AG09309 (cell line): ENCODE results near the gene COL23A1.
"Not testable (repeated sequence)": the region's sequence is repeated elsewhere in the genome, so short reads cannot be mapped to it uniquely, and the experiment has no call there.

Experiments used
- DNase-seq: peaks from one replicate; pipeline ENCODE4 v3.0.0-alpha.2; 2010; ENCODE audit warnings: low read depth
- H3K4me3 ChIP-seq: 2 replicates; pipeline ENCODE4 v1.5.1; 2011; ENCODE audit warnings: mild to moderate bottlenecking, low read depth, low read length, moderate library complexity; ENCODE audit not compliant: control insufficient read depth
- TF ChIP-seq, protein P1 (sequence below): IDR thresholded peaks from 2 replicates; pipeline ENCODE4 v1.5.1; 2011; ENCODE audit warnings: mild to moderate bottlenecking, low read depth, low read length, inconsistent platforms; ENCODE audit not compliant: insufficient read depth, control insufficient read depth; ENCODE audit errors: missing control alignments

Gene COL23A1

DNA sequence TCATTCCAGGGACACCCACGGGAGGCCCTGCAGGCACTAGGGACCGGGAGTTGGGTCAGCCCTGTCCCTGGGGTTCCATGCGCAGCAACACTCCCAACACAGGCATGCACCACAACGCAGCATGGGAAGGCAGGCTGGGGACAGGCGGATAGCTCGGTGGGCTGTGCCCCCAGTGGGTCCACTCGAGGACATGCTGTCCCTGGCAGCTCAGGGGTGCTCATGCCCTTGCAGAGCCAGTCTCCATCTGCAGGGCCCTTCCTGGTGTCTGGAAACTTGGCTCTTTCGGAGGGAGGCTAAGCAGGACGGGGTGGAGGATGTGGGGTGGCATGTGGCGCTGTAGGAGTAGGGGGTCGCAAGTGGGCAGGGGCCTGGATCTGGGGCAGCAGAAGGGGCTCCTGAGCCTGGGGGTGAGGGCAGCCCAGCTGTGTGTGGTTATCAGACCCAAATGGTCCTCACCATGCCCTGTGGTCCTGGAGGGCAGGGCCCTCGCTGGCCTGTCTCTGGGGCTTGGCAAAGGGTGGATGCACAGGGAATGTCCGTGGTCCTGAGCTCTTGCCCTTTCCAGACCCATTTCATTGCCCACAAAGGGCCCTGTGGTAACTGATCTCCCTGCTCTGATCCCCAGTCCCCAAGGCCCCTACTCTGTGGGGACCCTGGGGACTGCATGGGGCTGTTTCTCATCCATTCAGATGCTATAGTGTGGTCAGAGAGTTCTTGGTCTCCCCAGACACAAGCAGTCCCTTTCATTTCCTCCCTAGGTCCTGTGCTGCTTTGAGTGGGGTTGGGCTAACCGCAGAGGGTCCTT lies 267.3 kb downstream of the COL23A1 start:
- TF ChIP-seq, protein P1, sequence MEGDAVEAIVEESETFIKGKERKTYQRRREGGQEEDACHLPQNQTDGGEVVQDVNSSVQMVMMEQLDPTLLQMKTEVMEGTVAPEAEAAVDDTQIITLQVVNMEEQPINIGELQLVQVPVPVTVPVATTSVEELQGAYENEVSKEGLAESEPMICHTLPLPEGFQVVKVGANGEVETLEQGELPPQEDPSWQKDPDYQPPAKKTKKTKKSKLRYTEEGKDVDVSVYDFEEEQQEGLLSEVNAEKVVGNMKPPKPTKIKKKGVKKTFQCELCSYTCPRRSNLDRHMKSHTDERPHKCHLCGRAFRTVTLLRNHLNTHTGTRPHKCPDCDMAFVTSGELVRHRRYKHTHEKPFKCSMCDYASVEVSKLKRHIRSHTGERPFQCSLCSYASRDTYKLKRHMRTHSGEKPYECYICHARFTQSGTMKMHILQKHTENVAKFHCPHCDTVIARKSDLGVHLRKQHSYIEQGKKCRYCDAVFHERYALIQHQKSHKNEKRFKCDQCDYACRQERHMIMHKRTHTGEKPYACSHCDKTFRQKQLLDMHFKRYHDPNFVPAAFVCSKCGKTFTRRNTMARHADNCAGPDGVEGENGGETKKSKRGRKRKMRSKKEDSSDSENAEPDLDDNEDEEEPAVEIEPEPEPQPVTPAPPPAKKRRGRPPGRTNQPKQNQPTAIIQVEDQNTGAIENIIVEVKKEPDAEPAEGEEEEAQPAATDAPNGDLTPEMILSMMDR, result no peak
- no peak for DNase-seq
- H3K4me3 ChIP-seq, result no peak overlapping the region

DNA sequence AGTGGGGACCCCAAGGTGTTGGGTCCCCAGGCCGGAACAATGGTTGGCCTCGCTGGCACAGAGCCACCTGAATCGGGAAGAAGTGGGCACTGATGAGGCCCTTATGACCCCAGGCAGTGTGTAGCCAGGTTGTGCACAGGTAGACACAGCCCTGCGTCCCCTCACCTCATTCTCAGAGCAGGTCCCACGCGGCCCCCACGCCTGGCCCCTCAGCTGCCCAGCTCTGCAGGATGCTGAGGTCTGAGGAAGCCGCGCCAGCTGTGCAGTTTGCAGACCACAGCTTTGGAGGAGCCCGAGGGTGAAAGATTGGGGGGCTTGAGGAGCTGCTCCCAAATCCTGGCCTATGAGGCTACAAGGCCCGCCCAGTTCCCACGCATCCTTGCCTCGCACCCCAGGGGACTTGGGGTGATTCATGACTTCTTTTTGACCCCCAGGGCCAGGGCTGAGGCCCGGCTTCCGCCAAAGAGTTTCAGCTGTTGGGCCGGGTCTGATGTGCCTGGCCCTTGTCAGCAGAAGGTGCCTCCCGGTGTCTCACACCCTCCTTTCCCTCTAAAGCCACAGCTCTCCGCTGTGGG lies 269.8 kb downstream of the COL23A1 start:
- DNase-seq, result no peak
- H3K4me3 ChIP-seq, result no peak overlapping the region
- TF ChIP-seq, protein P1, result no peak

DNA sequence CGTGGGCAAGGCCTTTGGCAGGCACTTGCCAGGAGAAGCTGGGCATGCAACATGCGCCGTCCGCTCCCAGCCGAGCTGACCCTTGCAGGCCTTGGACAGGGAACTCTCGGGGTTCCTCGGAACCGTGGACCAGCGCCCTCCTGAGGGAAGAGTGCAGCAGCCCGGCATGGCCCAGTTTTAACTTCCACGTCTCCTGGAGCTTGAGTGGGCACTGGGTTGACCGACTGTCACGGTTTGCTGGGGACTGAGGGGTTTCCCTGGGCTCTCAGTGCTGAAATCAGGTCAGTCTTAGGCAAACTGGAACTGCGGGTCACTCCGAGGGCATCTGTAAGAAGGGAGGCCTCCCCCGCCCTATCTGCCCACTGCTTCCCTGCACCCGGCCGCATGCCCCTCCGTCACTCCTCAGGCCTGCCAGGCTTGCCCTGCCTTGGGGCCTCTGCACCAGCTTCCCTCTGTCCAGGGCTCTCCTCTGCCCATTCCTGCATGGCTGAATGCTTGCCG lies 270.6 kb downstream of the COL23A1 start:
- TF ChIP-seq, protein P1, result no peak
- no peak for DNase-seq
- H3K4me3 ChIP-seq, result no peak overlapping the region

DNA sequence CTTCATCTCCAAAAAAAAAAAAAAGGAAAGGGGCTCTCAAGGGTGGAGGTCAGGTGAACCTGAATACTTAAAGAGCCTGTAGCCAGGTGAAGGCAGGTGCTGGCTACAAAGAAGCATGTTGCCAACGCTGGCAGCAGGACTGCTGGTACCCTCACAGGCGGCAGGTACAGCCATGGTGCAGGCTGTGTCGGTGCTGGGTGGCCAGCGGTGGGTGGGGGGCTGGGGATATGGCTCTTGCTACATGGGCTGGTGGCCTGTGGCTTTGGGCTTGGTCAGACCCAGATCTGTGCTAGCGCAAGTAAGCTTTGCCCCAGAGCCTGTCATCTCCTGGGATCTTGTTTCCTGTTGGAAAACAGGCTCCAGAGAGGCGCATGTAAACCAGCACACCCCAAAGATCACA lies 271.3 kb downstream of the COL23A1 start:
- no peak overlapping the region for H3K4me3 ChIP-seq
- TF ChIP-seq, protein P1, result no peak
- DNase-seq, result no peak

DNA sequence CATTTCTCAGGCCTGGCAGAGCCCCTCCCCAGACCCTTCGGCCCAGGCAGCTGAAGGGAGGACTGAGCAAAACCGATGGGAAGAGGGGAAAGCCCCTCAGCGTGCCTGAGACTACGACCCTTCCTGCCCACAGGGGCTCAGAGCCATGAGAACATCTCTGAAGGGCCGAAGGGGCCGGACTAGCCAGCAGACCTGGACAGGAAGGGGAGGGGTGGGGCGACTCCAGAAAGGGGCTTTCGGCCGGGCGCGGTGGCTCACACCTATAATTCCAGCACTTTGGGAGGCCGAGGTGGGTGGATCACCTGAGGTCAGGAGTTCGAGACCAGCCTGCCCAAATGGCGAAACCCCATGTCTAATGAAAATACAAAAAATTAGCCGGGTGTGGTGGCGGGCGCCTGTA lies 271.8 kb downstream of the COL23A1 start:
- H3K4me3 ChIP-seq, result no peak overlapping the region
- TF ChIP-seq, protein P1, result no peak
- DNase-seq, result no peak

DNA sequence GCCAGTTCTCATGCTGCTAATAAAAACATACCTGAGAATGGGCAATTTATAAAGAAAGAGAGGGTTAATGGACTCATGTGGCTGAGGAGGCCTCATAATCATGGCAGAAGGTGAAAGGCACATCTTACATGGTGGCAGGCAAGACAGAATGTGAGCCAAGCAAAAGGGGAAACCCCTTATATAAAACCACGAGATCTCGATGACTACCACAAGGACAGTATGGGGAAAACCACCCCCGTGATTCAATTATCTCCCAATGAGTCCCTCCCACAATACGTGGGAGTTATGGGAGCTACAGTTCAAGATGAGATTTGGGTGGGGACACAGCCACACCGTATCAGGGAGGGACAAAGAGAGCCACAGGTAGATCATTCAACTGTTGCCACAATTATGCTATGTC lies 272.5 kb downstream of the COL23A1 start:
- H3K4me3 ChIP-seq, DNase-seq: not testable (repeated sequence)

DNA sequence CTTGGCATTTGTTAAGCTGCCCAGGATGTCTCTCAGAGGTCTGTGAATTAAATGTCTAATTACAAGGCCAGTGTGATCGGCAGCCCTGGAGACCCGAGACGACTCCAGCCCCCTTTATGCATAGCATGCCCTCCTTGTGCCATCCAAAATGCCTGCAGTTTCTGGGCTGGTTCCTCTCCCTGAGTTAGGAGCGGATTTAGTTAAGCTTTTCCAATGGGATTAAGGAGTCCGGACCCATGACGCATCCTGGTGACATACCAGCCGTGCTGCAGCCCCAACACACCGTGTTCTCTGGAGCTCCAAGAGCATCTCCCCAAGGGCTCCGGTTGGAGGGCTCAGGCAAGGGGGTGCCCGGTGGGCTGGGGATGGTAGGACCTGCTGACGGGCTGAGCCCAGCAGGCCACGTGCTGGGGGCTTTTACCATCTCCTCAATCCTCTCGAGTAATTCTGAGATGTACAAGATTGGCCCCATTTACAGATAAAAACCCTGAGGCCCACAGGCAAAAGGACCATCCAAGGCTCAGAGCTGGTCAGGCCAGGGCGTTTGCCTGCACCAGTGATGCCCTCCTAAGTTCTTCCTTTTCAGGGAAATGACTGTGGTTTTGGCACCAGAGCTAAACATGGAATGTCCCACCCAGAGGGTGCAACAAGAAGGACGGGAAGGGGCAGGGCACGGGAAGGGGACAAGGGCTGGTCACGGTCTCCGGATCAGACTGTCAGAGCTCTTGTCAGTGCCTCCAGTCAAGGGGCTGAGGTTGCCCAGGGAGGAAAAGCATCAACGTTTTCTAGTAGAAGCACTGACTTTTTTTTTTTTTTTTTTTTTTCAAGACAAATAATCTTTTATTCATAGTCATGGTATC lies 275.0 kb downstream of the COL23A1 start:
- TF ChIP-seq, protein P1, result no peak
- DNase-seq, result no peak
- no peak overlapping the region for H3K4me3 ChIP-seq
